ENCODE results near the gene USP20.

DNA sequence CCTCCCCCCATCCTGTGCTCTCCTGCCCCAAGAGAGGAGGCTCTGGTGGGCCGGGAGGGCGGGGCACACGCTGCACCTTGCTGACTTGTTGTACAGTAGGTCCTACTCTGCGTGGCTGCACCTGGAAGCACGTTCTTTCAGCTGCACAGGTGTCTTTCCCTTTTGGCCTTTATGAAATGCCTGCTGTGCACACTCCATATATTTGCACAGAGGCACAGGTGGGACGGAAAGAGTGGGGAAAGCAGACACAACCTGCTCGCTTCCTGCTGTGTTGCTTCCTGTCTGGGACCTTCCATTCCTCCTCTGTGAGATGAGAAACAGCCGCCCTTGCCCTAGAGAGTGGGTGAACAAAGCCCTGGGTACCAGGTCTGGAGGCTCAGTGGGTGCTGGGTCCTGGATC lies 4.8 kb downstream of the USP20 start:
- TF ChIP-seq, protein P1, sequence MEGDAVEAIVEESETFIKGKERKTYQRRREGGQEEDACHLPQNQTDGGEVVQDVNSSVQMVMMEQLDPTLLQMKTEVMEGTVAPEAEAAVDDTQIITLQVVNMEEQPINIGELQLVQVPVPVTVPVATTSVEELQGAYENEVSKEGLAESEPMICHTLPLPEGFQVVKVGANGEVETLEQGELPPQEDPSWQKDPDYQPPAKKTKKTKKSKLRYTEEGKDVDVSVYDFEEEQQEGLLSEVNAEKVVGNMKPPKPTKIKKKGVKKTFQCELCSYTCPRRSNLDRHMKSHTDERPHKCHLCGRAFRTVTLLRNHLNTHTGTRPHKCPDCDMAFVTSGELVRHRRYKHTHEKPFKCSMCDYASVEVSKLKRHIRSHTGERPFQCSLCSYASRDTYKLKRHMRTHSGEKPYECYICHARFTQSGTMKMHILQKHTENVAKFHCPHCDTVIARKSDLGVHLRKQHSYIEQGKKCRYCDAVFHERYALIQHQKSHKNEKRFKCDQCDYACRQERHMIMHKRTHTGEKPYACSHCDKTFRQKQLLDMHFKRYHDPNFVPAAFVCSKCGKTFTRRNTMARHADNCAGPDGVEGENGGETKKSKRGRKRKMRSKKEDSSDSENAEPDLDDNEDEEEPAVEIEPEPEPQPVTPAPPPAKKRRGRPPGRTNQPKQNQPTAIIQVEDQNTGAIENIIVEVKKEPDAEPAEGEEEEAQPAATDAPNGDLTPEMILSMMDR (IDR thresholded peaks at IDR 0.05) = no peak
- no peak for TF ChIP-seq POLR2AphosphoS5 (IDR thresholded peaks at IDR 0.05; ENCODE audit: low read depth, low read length)
